HepG2 (cell line): Measurements from ENCODE around the gene ARMH1. TPM values are rescaled to one million over a fixed set of nuclear protein-coding genes. Genes with fewer than 3 reads are reported as not detected.

Source experiments
- ATAC-seq: fragments of 200-7000 bp; cut with Tn5 transposase; 3 replicates; pipeline ENCODE4 v1.9.1; 2020; ENCODE audit warnings: mild to moderate bottlenecking, moderate library complexity
- BruUV-seq: library from RNA; stranded (reverse); fragments of 400-500 nt; replicated peaks from 2 replicates; lab custom pipeline; 2021; lab: Mats Ljungman, UMichigan
- CTCF ChIA-PET: fragments of 300-600 bp; formaldehyde crosslinking; extraction: SDS; loops from one replicate; lab custom pipeline; 2021; ENCODE audit warnings: low total read pairs, inconsistent platforms, low intra/inter-chr PET ratio; lab: Yijun Ruan, JAX
- POLR2A ChIA-PET: fragments of 350-600 bp; sonication (Branson Sonifier 250); formaldehyde crosslinking; loops from one replicate; lab custom pipeline; 2020; ENCODE audit warnings: antibody characterized with exemption, inconsistent platforms; lab: Yijun Ruan, JAX
- DNase-seq: peaks from one replicate; pipeline ENCODE4 v3.0.0-alpha.2; 2015; ENCODE audit warnings: low spot score
- FAIRE-seq: peaks from 3 replicates; lab custom pipeline; 2011; peaks lifted over from hg19 to GRCh38; lab: Jason Lieb, UNC
- H2AFZ ChIP-seq: one replicate; pipeline ENCODE4 v1.6.1; 2011; ENCODE audit warnings: low read length, inconsistent platforms
- H3K27ac ChIP-seq: fragments of 300-600 bp; 3 replicates; pipeline ENCODE4 v1.8.0; 2011; ENCODE audit warnings: mixed run types, mild to moderate bottlenecking, mixed read lengths, low read length, inconsistent platforms; ENCODE audit not compliant: insufficient read depth; ENCODE audit errors: extremely low read length
- H3K27me3 ChIP-seq, 2 experiments: fragments of 200-600 bp in 1 of 2; 2 replicates in 1 of 2; 3 replicates in 1 of 2; pipeline versions ENCODE4 v1.6.0 to v1.8.0; 2011; ENCODE audit warnings: low read length in 2 of 2, mild to moderate bottlenecking in 2 of 2, moderate library complexity in 2 of 2, inconsistent platforms in 1 of 2; ENCODE audit not compliant: insufficient read depth in 2 of 2, control insufficient read depth in 1 of 2
- H3K36me3 ChIP-seq, 2 experiments: fragments of 200-600 bp in 1 of 2; replicated peaks in 1 of 2; 2 replicates in 1 of 2; 3 replicates in 1 of 2; pipeline versions ENCODE4 v1.5.1 to v1.8.0; 2011; ENCODE audit warnings: low read length in 2 of 2, inconsistent platforms in 1 of 2; ENCODE audit not compliant: insufficient read depth in 2 of 2, control insufficient read depth in 1 of 2
- H3K4me1 ChIP-seq: 2 replicates; pipeline ENCODE4 v1.5.1; 2012; ENCODE audit warnings: low read length, inconsistent platforms; ENCODE audit not compliant: insufficient read depth
- H3K4me2 ChIP-seq: 2 replicates; pipeline ENCODE4 v1.6.0; 2011; ENCODE audit warnings: low read depth, low read length, inconsistent platforms
- H3K4me3 ChIP-seq, 3 experiments: fragments of 200-600 bp in 1 of 3; sonication (generic), shearing (Covaris generic) in 1 of 3; replicated peaks in 1 of 3; 2 replicates each; pipeline ENCODE4 v1.5.1; 2011 to 2016; ENCODE audit warnings: low read length in 3 of 3, inconsistent platforms in 2 of 3, low read depth in 2 of 3, mild to moderate bottlenecking in 2 of 3, control low read depth in 1 of 3, mixed read lengths in 1 of 3; ENCODE audit not compliant: insufficient read depth in 1 of 3
- H3K79me2 ChIP-seq: one replicate; pipeline ENCODE4 v1.6.1; 2011; ENCODE audit warnings: low read length, inconsistent platforms; ENCODE audit not compliant: insufficient read depth
- H3K9ac ChIP-seq: 2 replicates; pipeline ENCODE4 v1.6.0; 2011; ENCODE audit warnings: mild to moderate bottlenecking, low read depth, low read length, inconsistent platforms; ENCODE audit not compliant: insufficient read depth
- H3K9me3 ChIP-seq: 2 replicates; pipeline ENCODE4 v1.5.1; 2012; ENCODE audit warnings: mild to moderate bottlenecking, low read length
- H4K20me1 ChIP-seq: 2 replicates; pipeline ENCODE4 v1.6.0; 2011; ENCODE audit warnings: inconsistent platforms, mild to moderate bottlenecking, low read length, moderate library complexity; ENCODE audit not compliant: insufficient read depth
- AGO2 ChIP-seq: fragments of 200-400 bp; formaldehyde crosslinking; optimal IDR thresholded peaks from 2 replicates; pipeline ENCODE3; 2017; ENCODE audit warnings: mild to moderate bottlenecking, low read depth, low read length, moderate library complexity
- NRL ChIP-seq: sonication (generic); formaldehyde crosslinking; IDR thresholded peaks from 2 replicates; pipeline ENCODE4 v1.5.0; 2020; ENCODE audit warnings: missing genetic modification reagents, mild to moderate bottlenecking, moderate library complexity, borderline replicate concordance
- ZBTB38 ChIP-seq: sonication (generic); formaldehyde crosslinking; IDR thresholded peaks from 2 replicates; pipeline ENCODE4 v1.5.1; 2020; ENCODE audit warnings: mild to moderate bottlenecking, missing genetic modification reagents
- ZNF766 ChIP-seq: sonication (generic); formaldehyde crosslinking; IDR thresholded peaks from 2 replicates; pipeline ENCODE4 v1.5.0; 2020; ENCODE audit warnings: missing genetic modification reagents, borderline replicate concordance
- ZNF781 ChIP-seq: sonication (generic); formaldehyde crosslinking; IDR thresholded peaks from 2 replicates; pipeline ENCODE4 v1.5.1; 2020; ENCODE audit warnings: borderline replicate concordance, mild to moderate bottlenecking, missing genetic modification reagents; ENCODE audit errors: not compliant biosample characterization
- WGBS: methylation state at CpG from one replicate; pipeline ENCODE4 v1.1.6; 2017; ENCODE audit warnings: low lambda C conversion rate; 5-methylcytosine and 5-hydroxymethylcytosine counted together
- in situ Hi-C: cut with HindIII; loops from 2 replicates; pipeline ENCODE4 v1.10.0; 2017; ENCODE audit warnings: low pct_unique_long_range_greater_than_20kb; ENCODE audit not compliant: extremely low pct_ligation_motif_present
- intact Hi-C: fragments of 100-400 bp; cut with micrococcal nuclease; formaldehyde crosslinking; loops from one replicate; pipeline ENCODE4 v1.10.0; 2022; ENCODE audit not compliant: unreplicated experiment
- polyA plus RNA-seq, 8 experiments: library from polyadenylated mRNA; depleted of rRNA in 3 of 8; stranded (reverse) in 7 of 8; unstranded in 1 of 8; fragments of >200 nt; fragmentation: Illumina TruSeq in 4 of 8; extraction: Trizol in 4 of 8; gene quantifications; 2 replicates each; pipeline versions ENCODE4 v1.2.1 to v1.2.3, GENCODE V29; 2011 to 2016; ENCODE audit warnings: low read depth in 4 of 8, missing spikeins in 1 of 8, mixed read lengths in 1 of 8; ENCODE audit not compliant: insufficient read depth in 1 of 8
- total RNA-seq, 5 experiments: library from RNA; depleted of rRNA; stranded (reverse); fragments of >200 nt; fragmentation: Illumina TruSeq; extraction: Trizol; gene quantifications; 2 replicates each; pipeline ENCODE4 v1.2.3, GENCODE V29; 2016; ENCODE audit warnings: low read depth in 1 of 5

ARMH1 gene
- total and polyA plus RNA-seq, 2 of the 13 experiments (the other 11 are each of a cell fraction or from before 2014, with no cell fraction given) = 0.69 TPM; not detected in 1

DNA sequence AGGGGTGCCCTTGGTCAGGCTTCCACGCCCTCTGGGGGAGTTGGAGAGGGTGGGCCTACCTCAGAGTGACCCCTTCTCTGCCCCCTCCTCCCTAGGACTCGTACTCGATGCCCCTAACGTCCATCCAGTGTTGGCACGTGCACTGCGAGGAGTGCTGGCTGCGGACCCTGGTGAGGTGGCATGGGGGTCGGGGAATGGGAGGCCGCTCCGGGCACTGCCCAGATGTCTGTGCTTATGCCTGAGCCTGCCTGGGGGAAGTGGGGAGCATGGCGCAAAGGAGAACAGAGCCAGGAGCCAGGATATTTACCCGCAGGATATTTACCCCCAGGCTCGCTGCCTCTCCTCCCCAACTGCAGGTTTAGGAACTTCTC lies 24.7 kb upstream of the ARMH1 start (continued):
- TF ChIP-seq ZNF781 (CRISPR knock-in tag) = no peak

DNA sequence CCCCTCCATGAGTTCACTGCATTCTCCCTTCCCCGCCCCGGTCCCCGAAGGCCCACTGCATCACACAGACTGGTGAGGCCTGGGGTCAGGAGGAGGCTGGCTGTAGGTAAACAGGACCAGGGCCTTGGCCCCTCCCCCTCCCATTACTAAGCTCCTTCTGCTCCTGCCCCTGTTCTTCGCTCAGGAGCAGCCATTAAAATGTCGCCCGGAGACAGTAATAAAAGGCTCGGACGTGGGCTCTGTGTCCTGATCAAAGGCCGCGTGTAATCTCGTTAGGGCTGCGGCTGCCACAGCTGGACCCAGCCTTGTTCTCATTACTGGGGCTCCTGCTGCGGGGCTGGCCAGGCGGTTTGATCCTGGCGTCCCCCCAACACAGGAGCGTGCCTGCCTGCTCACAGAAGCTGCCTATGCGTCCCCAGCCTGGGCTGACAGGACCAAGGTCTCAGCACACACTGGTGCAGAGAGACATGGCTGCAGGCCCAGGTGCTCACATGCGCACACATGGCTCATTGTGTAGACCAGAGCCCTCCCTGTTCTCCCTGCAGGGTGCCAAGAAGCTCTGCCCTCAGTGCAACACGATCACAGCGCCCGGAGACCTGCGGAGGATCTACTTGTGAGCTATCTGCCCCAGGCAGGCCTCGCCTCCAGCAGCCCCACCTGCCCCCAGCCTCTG lies 24.2 kb upstream of the ARMH1 start:
- H3K27ac ChIP-seq = no peak overlapping the region
- no peaks in the 10 kb centered on the region for H3K27me3 ChIP-seq
- BruUV-seq = no TSS peak
- intact Hi-C loops = loop anchor here (5.0 kb wide), 1 partner anchor 57 kb away; no protein-coding TSS in a partner anchor
- POLR2A ChIA-PET = interaction anchor here (0.5 to 3.7 kb wide), 2 partner anchors 10 to 19 kb away, joined by 3 to 25 read pairs; no protein-coding TSS in a partner anchor
- peaks cover 7% of the 10 kb centered on the region for H3K4me1 ChIP-seq
- no peak for ATAC-seq
- over 99% methylated on average over 13 of the region's 23 CpGs for WGBS
- CTCF ChIA-PET = no interaction called here
- H2AFZ ChIP-seq = no peak overlapping the region
- in situ Hi-C loops = loop anchor here (5.0 kb wide), 1 partner anchor 43 kb away; no protein-coding TSS in a partner anchor
- peaks cover 41 to 64% of the 10 kb centered on the region in 2 experiments for H3K36me3 ChIP-seq
- no peak for FAIRE-seq
- H3K4me3 ChIP-seq = no peak overlapping the region
- H3K9ac ChIP-seq = no peak overlapping the region
- no peaks in the 10 kb centered on the region for H3K9me3 ChIP-seq
- TF ChIP-seq AGO2 (peak; percentile 65), ZNF766 (CRISPR knock-in tag) (no peak), NRL (CRISPR knock-in tag) (0 out of 2 replicates have a peak, but pooled peaks have one; percentile 45), ZBTB38 (CRISPR knock-in tag) (peak; percentile 24; the same call in 1 of the 2 replicates)
- H3K4me2 ChIP-seq = no peak overlapping the region
- H4K20me1 ChIP-seq = no peaks in the 10 kb centered on the region
- no peaks in the 10 kb centered on the region for H3K79me2 ChIP-seq
- no peak for DNase-seq
